Ramos (cell line): ENCODE measurements around the gene CARMIL3.
"Not testable (repeated sequence)": the region's sequence is repeated elsewhere in the genome, so short reads cannot be mapped to it uniquely, and the experiment has no call there.

Source experiments
- in situ Hi-C: fragments of 300-500 bp; cut with MboI; formaldehyde crosslinking; loops from one replicate; pipeline ENCODE4 v1.14.3; 2022; ENCODE audit warnings: low sequenced_read_pairs; ENCODE audit not compliant: unreplicated experiment

CARMIL3 gene

DNA sequence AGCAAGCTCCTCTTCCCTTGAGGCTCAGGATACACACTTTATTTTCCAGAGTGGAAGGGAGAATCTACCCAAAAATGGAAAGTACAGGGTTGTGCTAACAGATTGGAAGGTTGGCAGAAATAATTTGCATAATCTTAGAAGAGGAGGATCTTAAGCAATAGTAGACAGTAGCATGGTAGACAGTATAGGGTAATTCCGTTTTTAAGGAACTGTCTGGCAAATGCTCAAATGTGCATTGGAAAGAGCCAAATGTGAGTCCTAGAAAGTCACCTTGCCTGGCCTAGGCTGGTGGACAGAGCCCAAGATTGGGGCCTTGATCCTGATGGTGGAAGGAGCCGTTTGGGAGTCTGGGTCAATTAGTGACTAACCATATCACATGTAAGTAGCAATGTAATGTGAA is 13.1 kb upstream of the CARMIL3 start:
- in situ Hi-C loops, result no loop called here

DNA sequence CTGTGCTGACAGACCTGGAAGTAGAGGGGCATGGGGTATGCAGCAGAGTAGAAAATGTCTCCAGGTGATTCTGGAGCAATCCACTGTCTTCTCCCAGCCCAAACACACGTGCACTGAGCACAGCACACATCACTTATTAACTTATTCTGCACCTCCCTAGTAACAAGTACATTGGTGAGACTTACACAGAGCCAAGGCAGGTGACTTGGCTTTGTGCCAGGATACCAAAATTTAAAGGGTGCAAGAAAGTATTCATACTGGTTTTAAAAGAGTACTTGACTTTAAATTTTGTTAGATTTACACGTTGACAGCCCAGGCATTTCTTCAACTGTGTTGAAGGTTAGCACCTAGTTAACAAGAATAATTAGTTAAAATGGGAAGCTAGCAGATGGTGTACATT is 11.1 kb upstream of the CARMIL3 start:
- in situ Hi-C loops, result no loop called here

DNA sequence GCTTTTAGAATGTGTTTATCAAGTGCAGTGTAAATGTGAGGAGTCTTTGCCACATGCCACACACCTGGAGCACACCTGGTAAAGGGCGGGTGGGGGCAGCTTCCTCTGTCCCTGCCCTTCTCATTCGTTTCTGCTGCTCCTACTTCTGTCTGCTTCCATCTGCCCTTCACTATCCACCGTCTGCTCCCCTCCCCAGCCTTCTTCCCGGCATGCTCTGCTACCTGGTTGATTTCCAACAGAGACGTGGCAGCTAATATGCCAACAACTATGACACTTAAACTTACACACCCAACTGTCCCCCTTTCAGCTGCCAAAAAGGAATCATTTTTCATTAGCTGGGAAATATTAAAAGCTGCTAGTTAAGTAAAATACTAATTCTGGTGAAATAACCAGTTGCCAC is 9.1 kb upstream of the CARMIL3 start:
- in situ Hi-C loops, result no loop called here

DNA sequence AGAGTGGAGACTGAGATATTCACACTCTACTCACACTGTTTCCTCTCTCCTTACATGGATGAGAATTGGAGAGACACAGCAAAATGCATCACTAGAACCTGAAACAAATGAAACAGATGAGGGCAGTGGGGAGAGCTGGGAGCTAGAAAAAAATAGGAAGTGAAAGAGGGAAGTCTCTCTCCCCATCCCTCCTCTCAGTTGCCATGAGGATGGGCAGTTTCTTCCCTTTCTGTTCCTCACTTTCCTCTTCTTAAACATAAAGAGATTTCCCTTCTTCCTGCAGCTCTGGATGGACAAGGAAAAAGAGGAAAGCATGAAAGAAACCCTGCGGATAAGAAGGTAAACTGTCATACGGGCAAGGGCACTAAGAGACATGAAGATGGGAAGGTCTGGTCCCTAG is 2.8 kb upstream of the CARMIL3 start:
- in situ Hi-C loops, result not testable (repeated sequence)

DNA sequence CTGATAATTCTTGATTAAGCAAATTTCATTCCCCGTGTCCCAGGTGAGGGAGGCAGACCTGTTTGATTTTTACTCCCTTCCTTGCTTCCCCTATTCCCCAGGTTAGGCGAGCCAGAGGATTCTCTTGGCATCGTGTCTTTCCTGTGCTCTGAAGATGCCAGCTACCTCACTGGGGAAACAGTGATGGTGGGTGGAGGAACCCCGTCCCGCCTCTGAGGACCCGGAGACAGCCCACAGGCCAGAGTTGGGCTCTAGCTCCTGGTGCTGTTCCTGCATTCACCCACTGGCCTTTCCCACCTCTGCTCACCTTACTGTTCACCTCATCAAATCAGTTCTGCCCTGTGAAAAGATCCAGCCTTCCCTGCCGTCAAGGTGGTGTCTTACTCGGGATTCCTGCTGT is 1.1 kb upstream of the CARMIL3 start:
- in situ Hi-C loops, result not testable (repeated sequence)

DNA sequence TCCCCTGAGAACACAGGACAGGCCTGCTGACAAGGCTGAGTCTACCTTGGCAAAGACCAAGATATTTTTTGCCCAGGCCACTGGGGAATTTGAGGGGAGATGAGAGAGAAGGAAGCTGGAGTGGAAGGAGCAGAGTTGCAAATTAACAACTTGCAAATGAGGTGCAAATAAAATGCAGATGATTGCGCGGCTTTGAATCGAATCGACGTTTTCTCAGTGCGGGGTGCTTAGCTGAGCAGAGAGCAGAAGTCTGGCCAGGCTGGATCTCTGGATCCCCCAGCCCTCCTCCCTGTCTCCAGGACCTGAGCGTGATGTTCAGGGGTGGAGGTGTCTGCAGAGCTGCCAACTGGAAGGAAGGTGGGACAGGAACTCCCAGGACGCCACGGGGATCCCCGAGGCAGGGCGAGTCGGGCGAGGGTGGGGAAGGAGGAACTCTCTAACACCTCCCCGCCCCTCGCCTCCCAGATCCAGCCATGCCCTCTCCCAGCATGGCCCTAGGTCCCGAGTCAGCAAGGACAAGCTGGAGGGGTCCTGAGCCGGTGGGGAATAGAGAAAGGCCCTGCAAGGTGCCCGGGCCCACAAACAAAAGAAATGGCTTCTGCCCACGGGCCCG is 527 bp upstream of the CARMIL3 start:
- in situ Hi-C loops, result no loop called here

DNA sequence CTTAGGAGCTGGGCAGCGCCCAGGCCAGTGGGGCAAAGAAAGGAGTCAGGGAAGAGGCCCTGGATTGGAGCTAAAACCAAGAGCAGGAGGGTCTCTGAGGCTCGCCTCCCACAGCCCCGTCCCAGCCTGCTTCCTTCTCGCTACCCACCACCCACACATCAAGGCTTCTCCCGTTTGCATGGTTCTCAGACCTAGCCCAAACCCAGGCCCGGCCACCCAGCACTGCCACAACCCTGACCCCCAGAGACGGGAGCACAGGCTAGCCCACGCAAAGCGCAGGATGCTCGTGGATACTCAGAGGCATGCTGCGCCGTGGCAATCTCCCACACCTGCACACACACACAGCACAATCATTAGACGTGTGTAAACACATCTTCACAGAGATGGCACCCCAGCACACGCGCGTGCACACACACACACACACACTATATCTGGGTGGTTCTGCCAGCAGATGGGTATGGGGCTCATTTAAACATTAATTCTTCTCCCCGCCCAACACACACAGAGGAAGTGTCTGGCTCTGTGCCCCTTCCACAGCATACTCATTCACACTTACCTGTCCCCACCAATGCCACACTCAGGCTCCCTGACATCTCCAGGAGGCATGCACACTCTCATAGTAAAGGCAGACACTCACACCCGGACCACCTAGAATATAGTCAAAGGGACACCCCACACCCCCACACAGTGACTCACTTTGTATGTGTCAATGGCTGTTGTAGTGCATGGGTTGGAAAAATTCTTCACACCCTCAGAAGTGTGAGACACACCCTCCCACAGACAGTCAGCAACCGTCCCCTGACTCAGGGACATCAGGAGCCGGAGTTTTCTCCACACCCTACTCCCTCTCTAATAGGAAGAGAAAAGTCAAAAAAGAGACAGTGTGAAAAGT is 1.1 kb downstream of the CARMIL3 start:
- in situ Hi-C loops, result no loop called here

DNA sequence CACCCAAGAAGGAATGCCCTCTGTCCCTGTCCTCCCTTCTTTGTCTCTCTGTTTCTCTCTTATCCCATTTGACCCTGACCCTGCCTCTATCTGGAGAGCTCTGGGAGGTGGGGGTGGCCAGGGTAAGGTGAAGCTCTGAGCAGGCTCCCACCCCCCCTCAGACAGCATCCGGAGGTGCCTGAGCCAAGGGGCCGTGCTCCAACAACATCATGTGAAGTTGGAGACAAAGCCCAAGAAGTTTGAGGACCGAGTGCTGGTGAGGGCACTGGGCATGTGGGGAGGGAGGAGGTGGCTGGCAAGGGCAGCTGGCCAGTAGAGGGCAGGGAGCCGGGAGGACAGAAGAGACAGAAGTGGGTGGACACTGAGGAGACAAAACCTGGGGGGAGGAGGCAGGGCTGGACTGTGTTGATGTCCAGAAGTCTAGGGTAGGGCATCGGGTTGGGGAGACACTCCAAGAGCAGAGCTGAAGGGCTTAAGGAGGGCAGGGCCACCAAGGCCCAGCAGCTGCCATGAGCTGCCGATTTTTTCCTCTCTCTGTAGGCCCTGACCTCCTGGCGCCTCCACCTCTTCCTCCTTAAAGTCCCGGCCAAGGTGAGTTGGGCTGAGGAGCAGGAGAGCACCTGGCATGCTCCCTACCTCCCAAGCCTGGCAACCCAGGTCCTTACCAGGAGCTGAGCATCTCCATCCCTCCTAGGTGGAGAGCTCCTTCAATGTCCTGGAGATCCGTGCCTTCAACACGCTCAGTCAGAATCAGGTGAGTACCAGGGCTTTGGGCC is 1.9 kb downstream of the CARMIL3 start:
- in situ Hi-C loops, result no loop called here

DNA sequence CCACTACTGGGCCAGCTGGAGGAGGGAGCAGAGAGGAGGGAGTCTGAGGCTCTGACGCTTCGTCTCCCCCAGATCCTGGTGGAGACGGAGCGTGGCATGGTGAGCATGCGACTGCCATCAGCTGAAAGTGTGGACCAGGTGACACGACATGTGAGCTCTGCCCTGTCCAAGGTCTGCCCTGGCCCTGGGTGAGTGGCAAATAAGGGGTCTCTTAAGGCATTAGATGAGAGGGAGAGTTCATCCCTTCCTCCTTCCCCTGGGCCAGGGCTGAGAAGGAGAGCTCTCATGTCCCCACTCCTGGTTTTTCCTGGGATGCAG is 2.5 kb downstream of the CARMIL3 start:
- in situ Hi-C loops, result no loop called here

DNA sequence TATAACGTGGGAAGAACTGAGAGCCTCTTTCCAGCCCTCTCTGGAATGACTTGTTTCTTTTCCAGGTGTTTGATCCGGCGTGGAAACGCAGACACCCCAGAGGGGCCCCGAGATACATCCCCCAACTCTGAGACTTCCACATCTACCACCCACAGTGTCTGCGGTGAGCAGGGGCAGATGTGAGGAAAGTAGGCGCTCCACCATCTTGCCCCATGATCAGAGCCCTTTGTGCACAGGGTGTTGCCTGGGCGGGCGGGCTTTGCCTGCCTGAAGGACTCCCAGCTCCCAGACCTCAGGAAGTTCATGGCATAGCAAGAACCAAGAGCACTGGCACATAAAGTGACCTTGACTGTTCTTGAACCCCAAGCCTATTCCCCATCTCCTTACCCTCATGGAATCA is 2.8 kb downstream of the CARMIL3 start:
- in situ Hi-C loops, result no loop called here

DNA sequence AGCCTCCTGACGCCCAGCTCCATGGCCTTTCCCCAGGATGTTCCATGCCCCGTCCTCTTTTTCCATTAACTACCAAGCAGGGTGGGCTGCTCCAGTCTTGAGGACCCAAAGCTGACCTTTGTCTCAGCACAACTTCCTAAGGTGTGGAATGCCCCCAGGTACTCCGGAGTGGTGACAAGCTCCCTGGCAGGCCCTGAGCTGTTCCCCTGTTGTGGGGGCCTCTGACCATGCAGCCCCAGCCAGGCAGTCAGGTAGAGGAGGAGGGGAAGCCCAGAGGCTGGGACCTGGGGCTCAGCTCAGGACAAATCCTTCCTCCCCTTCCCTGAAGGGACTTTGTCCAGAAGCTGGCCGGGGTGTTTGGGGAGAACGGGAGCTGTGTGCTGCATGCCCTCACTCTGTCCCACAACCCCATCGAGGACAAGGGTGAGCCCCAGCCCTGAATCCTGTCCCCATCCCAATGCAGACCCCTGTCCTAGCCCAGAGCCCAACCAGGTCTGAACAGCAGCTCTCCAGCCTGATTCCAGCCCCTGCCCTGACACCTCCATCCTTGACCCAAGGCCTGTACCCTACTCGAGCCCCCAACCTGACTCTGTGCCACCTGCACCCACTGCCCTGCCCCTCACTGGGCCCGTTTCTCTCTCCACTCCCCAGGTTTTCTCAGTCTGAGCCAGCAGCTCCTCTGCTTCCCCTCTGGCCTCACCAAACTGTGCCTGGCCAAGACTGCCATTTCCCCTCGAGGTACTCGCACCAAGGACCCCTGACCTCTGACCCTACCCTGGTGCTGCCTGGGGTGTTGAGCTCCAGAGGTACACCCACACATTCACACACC is 4.4 kb downstream of the CARMIL3 start:
- in situ Hi-C loops, result no loop called here

DNA sequence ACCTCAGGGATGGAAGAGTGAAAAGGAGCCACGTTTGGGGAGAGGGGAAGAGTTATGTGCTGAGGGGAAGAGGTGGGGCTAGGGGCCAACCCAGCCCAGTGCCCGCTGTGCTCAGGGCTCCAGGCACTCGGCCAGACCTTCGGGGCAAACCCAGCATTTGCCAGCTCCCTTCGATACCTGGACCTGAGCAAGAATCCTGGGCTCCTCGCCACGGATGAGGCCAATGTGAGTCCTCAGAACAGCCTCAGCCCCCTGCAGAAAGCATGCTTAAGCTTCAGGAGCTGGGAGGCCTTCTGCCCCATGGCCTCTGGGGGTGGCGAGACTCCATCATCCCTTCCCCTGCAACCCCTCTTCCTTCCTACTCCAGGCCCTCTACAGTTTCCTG is 5.0 kb downstream of the CARMIL3 start:
- in situ Hi-C loops, result no loop called here

DNA sequence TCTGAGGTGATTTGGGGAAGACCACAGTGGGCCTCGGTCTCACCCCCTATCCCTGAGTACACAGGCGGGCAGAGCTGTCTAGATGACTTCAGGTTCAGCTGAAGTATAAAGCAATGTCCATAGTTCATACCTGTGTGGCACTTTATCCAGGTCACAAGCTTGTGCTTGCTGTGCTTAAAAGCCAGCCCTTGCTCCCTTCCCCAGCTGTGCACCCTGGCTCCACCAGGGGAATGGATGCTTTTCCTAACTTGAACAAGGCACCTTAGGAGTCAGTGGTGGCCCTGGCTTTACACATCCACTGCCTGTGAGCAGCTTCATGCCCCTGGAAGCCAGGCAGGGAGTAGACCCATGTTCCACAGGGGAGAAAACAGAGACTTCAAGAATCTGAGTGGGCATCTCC is 5.5 kb downstream of the CARMIL3 start:
- in situ Hi-C loops, result no loop called here

DNA sequence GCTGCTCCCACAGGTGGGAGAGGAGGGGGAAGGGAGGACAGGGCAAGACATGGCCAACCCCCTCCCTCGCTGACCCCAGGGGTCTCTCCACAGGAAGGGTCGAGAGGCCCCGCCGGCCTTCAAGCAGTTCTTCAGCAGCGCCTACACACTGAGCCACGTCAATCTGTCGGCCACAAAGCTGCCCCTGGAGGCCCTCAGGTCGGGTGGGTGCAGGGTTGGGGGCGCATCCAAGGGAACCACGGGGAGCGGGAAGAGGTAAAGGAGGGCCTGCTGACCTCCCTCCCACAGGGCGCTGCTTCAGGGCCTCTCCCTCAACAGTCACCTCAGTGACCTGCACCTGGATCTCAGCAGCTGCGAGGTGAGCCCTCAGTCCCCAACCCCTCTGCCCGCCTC is 6.1 kb downstream of the CARMIL3 start:
- in situ Hi-C loops, result no loop called here

DNA sequence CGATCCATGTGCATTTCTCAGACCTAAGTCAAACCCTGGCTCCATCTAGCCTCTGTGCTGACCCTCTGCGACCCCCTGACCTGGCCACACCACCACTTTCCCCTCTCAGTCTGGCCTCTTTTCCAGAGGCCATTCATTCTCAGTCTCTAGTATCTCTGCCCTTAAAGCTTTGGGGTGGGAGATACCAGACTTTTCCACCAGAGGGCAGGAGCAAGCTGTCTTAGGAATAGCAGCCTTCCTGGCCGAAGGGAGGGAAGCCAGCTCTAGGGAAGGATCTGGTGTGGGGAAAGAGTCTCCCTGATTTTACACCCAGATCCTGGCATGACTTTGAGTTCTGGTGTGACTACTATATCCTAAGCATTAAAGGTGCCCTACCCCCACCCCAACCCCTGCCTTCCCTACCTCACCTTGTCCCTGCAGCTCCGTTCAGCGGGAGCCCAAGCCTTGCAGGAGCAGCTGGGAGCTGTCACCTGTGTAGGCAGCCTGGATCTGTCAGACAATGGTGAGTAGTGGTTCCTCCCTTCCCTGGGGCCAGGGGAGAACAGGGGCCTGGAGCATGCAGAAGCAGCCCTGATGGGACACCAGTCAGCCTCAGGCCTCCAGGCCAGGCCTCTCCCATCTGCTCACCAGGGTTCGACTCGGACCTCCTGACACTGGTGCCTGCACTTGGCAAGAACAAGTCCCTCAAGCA is 6.6 kb downstream of the CARMIL3 start:
- in situ Hi-C loops, result no loop called here

DNA sequence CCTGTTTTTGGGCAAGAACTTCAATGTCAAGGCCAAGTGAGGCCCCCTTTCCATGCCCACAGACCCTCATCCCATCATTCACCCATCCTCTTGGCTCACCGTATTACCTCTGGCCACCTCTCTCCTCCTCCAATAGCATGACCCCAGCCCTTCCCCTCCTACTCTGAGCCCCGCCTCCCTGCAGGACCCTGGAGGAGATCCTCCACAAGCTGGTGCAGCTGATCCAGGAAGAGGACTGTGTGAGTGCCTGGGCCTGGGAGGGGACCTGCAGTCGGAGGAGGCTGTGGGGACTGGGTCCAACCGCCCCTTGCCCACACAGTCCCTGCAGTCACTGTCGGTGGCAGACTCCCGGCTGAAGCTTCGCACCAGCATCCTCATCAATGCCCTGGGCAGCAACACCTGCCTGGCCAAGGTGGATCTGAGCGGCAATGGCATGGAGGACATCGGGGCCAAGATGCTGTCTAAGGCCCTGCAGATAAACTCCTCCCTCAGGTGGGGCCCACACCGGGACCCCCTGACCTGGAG is 7.2 kb downstream of the CARMIL3 start:
- in situ Hi-C loops, result no loop called here

DNA sequence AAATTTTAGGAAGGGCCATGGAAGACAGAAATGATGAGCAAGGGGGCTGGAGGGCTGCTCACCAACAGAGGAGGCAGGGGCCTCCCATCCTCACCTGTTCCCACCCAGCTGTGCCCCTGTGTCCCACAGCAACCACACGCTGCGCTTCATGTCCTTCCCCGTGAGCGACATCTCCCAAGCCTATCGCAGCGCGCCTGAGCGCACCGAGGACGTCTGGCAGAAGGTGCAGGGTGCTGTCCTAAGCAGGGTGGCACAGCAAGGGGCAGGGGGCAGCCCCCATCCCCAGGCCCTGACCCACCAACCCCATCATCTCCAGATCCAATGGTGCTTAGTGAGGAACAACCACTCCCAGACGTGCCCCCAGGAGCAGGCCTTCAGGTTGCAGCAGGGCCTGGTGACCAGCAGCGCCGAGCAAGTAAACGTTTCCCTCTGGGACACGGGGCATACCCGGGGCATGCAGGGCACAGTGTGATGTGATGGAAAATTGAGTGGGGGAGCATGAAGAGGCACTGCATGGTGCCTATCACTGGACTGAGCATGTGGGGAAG is 8.1 kb downstream of the CARMIL3 start:
- in situ Hi-C loops, result no loop called here

DNA sequence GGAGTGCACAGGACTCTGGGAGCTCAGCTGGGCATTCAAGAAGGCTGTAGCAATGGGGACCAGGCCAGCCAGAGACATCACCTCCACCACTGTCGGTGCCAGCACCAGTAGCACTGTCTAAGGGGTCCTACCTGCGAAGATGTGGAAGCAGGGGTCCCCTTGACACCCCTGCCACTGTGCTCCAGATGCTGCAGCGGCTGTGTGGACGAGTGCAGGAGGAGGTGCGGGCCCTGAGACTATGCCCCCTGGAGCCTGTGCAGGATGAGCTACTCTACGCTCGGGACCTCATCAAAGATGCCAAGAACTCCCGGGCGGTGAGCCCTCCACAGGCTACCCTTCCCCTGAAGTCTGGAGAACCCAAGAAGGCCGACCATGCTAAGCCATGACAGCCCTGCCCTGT is 8.6 kb downstream of the CARMIL3 start:
- in situ Hi-C loops, result no loop called here
